GM19324 (cell line): ENCODE measurements around the gene RNF213.
"Not testable (repeated sequence)": the region's sequence is repeated elsewhere in the genome, so short reads cannot be mapped to it uniquely, and the experiment has no call there.

Source experiments
- ATAC-seq: cut with Tn5 transposase; IDR thresholded peaks from one replicate; pipeline ENCODE4 v1.9.1; 2021; ENCODE audit warnings: mild to moderate bottlenecking, moderate library complexity; ENCODE audit not compliant: unreplicated experiment, low FRiP score

The RNF213 gene

DNA sequence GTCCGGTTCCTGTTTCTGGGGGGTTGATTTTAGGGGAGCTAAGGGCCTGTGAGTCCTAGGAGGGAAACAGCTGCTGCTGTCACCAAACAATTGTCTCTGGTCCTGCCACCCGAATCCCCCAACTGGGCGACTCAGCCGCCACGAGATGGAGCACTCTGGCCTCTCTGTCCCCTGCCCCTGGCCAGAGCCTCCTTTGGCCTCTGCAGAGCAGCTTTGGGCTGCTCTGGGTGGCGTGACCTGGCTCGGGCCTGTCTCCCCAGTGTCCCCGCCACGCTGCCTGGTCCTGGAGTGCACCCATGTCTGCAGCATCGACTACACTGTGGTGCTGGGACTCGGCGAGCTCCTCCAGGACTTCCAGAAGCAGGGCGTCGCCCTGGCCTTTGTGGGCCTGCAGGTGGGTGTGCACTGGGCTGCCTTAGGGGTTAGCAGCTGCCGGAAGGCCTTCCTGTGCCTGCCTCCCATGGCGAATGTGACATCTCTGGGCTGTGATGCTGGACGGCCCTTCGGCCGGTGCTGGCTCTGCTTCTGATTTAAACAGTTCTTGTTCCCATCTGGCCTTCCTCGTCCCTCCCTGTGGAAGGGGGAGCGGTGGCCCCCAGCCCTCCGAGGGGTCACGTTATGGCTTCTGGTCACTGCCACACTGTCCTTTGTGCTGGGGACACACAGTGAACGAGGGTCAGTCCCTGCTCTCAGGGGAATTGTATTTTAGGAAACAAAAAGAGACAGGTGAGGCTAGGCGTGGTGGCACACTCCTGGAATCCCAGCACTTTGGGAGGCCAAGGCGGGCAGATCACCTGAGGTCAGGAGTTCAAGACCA lies 11.6 kb upstream of the RNF213 start:
- no peak for ATAC-seq

DNA sequence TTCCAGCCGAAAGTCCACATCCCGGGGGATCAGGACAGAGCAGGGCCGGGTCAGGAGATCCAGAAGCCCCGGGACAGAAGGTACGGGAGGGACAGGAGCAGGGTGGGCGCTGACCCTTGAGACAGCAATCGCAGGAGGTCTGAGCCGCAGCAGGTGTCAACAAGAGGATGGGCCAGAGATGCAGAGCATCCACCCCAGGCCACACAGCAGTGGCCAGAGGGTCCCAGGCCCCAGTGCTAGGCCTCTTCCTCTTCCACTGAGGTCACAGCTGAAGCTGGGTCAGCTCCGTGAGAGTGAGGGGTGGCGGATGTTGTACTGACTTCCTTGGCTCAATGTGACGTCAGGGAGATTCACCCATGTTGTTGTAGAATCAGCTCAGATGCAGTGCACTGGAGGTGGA lies 8.7 kb upstream of the RNF213 start:
- ATAC-seq = no peak

DNA sequence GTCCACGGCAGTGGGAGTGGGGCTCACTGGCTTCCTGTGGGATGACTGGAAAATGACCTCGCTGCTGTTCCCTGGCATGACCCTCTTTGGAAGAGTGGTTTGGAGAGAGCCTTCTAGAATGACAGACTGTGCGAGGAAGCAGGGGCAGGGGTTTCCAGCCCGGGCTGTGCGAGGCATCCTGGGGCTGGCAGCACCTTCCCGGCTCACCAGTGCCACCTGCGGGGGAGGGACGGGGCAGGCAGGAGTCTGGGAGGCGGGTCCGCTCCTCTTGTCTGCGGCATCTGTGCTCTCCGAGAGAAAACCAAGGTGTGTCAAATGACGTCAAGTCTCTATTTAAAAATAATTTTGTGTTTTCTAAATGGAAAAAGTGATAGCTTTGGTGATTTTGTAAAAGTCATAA lies 7.8 kb upstream of the RNF213 start:
- no peak for ATAC-seq

DNA sequence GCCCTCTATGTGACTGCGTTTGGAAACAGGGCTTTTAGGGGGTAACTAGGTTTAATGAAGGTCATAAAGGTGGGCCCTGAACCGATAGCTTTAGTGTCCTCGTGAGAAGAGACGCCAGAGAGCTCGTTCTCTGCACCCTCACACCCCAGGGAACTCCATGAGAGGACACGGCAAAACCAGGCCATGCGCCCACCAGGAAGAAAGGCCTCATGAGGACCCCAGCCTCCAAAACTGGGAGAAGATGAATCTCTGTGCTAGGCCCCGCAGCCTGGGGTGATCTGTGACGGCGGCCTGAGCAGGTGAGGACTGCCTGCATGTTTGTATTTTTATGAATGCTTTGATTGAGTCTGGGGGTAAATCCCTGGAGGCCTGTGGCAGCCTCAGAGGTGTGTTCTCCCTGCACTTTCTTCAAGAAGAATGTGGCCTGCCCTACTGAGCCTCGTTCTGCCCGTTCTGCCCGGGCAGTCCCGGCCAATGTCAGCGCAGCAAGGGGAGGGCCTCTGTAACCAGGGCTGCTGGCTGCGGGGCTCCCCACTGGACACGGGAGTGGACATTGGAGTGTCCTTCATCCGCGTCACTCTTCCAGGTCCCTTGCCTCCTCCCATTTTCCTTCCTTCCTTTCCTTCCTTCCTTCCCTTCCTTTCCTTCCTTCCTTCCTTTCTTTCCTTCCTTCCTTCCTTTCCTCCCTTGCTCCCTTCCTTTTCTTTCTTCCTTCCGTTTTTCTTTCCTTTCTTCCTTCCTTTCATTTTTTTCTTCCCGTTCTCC lies 6.8 kb upstream of the RNF213 start:
- ATAC-seq = no peak

DNA sequence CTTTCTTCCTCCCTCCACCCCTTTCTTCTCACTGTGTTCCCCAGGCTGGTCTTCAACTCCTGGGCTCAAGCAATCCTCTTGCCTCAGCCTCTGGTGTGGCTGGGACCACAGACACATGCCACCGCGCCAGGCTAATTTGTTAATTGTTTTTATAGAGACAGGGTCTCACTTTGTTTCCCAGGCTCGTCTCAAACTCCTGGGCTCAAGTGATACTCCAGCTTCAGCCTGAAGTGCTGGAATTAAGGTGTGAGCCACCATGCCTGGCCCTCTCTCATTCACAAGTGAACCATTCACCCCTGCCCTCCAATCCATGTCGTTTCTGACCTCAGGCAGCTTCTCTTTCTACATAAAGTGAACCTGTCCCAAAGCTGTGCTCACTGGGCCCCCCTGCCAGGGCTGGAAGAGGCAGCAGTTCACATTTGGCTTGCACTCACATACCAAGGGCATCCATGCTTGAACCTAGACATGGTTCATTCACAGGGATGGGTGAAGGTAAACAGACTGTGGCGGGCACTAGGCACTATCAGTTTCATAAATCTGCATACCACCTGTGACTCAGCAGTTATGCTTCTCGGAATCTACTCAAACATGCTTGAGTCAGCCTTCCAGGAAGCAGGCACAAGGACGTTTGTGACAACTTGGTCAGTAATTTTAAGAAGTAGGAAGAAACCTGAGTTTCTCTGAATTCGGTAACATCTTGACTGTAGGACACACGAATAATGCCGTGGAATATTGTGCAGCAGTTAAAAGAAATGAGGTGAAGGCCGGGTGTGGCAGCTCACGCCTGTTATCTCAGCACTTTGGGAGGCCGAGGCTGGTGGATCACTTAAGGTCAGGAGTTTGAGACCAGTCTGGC lies 6.0 kb upstream of the RNF213 start:
- ATAC-seq = peak; percentile 78

DNA sequence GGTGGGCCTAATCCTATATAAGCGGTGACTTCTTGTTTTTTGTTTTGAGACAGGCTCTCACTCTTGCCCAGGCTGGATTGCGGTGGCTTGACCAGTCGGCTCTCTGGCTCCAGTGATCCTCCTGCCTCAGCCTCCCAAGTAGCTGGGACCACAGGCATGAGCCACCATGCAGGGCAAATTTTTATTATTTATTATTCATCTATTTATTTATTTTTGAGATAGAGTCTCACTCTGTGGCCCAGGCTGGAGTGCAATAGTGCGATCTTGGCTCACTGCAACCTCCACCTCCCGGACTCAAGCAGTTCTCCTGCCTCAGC lies 4.7 kb upstream of the RNF213 start:
- no peak for ATAC-seq

DNA sequence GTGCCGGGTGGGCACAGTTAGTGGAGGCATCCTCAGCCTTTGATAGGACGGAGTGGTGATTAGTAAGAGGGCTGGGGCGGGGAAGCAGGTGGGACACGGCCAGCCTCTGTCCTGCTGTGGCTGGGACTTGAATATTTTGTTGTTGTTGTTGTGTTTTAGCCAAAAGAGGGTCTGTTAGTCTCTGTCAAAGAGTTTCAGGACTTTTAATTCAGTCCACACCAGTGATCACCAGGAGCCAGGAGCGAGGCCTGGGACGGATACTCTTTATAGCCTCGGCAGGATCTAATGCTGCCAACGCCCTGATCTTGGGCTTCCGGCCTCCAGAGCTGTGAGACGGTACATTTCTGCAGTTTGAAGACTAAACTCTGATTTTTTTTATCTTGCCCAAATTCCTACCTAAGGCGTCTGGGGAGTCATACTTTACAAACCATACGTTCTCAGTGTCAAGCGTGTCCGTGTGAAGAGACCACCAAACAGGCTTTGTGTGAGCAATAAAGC lies 2.9 kb upstream of the RNF213 start:
- ATAC-seq = no peak

DNA sequence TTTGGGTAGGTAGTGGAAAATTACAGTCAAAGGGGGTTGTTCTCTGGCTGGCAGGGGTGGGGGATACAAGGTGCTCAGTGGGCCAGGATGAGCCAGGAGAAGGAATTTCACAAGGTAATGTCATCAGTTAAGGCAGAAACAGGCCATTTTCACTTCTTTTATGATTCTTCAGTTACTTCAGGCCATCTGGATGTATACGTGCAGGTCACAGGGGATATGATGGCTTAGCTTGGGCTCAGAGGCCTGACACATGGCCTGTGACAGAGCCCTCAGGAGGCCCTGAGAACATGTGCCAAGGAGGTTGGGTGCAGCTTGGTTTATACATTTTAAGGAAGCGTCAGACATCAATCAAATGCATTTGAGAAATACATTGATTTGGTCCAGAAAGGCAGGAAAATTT lies 2.4 kb upstream of the RNF213 start:
- not testable (repeated sequence) for ATAC-seq

DNA sequence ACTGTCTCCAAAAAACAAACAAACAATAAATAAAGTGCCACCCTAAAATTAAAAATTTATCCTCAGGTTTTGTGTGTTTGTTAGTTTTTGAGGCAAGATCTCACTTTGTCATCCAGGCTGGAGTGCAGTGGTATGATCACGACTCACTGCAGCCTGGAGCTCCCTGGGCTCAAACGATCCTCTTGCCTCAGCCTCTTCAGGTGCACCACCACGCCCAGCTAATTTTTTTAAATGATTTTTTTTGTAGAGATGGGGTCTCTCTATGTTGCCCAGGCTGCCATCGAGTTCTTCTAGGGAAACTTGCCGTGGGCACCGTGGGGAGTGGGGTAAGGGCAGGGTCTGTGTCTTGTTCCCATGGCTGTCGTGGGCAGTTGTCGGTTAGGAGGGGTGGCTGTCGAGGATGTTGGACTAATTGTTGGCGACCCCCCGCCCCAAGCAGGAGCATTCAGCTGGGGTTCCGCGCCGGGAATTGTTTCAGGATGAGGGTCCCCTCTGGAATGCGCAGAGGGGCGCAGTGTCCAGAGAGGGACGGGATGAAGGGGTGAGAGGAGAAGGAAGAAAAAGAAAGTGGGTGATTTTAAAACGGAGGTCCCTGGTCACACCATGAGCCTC lies 1.1 kb upstream of the RNF213 start:
- ATAC-seq = no peak

DNA sequence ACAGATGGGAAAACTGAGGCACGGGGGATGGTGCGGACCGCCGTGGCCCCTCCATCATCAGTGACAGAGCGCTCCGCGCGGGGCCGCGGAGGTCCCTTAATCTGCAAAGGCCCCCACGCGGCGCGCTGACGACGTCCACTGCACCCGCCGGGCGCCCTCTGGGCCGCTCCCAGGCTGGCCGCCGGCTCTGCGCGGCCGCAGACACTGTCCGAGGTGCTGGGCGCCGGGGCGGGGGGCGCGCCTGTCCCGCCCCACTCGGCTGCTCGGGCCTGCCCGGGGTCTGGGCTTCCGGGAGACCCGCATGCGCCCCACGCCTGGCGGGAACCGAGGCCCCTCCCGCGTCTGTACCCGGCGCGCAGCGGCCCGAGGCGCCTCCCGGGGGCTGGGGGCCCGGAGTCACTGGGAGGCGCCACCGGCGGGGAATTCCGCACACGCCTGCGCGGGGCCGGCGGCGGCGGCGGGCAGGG lies 550 bp upstream of the RNF213 start:
- peak; percentile 41 for ATAC-seq

DNA sequence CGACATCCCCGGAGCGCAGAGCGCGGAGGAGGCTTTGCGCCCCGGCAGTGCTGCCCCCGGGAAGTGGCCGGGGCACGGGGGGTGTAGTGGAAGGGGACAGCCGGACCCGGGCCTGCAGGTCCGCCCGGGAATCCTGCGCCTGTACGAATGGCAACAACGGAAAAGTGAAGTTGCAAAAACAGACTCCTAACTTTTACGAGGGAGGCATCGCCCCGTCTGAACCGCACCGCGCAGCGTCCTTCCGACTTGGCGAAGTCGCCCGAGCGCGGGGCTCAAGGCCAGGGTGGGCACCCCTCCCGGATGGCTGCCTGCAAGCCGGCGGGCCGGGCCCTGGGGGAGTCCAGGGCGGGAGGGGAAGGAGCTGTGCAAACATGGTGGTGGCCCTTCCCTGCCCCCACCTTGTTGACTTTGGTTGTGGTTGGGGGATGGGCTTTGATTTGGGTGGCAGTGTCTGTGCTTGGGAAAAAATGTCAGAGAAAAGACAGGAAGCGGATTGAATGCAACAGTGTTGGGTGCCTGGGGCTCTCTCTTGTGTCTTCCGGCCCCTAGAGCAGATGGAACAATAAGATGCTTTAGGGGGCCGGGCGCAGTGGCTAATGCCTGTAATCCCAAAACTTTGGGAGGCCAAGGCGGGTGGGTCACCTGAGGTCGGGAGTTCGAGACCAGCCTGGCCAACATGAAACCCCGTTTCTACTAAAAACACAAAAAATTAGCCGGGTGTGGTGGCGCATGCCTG lies 675 bp downstream of the RNF213 start:
- ATAC-seq = no peak

DNA sequence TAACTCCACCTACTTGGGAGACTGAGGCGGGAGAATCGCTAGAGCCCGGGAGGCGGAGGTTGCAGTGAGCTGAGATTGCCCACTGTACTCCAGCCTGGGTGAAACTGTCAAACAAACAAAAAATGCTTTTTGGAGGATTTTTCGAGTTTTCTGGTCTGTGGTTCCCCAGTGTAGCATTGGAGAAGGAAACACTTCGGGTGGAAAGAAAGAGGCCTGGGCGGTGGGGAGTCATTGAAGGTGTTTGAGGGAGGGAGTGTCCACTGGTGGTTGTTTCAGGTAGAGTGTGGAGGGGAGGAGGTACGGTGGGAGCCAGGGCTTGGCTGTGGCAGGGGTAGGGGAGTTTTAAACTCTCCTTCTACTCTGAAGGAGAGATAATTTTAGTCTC lies 1.2 kb downstream of the RNF213 start:
- ATAC-seq = no peak

DNA sequence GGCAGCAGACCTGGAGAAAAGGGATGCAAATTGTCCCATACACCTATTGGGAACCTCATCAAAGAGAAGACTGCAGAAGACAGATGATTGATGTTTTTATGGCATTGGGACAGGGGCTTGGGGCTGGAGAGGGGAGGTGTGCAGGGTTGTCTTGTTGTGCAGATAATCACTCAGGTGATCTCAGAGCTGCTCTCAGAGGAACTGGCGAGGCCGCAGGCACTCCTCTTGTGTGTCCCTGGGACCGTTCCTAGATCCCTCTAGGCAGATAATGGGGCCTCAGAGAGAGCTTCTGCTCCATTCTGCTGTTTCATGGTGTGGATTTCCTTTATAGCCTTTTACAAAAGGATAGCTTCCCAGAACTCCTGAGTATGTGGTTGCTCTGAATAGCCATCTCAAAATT lies 1.6 kb downstream of the RNF213 start:
- ATAC-seq = no peak

DNA sequence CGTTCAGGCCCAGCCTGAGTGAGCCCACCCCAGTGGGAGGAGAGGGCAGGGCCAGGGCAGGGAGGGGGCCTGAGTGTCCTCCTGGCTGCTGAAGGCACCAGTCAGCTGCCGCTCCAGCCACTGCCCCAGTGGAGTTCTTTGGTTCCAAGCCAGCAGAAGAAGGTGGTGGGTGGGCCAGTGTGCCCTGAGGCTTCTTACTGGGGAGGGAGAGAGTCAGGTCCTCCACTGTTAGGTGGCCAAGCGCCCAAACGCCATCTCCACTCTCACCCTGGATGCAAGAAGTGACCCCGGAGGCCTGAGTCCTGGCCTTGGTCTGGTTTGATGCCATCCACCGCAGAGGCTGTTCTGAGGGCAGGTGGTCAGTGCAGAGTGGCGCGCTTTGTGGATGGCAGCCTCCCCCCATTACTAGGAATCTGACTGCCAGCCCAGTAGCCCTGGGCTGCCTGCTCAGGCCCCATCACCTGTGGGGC lies 2.2 kb downstream of the RNF213 start:
- no peak for ATAC-seq

DNA sequence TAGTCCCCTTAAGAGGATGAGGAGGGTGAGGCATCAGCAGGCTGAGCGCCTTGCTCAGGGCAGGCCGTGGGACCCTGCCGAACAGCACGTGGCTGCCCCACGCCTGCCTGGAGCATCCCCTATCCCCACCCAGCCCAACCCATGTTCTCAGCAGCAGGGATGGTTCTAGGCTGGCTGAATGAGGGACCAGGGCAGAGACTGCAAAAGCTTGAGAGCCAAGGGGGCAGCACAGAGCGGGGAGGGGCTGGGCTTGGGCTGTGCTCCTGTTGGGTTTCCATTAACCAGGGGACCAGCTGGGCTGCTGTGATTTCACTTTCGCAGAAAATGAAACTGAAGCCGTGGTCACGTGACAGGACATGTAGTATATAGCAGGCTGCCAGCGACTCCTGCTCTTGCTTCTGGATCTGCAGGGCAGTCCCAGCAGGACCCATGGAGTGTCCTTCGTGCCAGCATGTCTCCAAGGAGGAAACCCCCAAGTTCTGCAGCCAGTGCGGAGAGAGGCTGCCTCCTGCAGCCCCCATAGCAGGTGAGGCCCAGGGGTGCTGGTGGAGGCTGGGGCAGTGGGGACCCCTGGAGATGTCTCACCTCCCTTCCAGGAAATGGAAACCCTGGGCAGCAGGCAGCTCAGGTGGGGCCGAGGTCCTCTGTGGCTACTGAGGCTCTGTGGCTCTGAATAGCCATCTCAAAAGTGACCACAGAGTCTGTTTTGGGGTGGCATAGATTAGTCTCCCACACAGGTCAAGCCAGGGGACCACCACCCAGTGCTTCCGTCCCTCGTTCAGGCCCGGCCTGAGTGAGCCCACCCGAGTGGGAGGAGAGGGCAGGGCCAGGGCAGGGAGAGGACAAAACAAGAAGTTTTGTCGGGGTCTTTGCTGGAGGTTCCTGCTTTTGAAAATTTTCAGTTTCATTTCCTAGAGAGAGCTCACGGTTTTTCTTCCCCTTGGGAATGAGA lies 2.9 kb downstream of the RNF213 start:
- ATAC-seq = no peak

DNA sequence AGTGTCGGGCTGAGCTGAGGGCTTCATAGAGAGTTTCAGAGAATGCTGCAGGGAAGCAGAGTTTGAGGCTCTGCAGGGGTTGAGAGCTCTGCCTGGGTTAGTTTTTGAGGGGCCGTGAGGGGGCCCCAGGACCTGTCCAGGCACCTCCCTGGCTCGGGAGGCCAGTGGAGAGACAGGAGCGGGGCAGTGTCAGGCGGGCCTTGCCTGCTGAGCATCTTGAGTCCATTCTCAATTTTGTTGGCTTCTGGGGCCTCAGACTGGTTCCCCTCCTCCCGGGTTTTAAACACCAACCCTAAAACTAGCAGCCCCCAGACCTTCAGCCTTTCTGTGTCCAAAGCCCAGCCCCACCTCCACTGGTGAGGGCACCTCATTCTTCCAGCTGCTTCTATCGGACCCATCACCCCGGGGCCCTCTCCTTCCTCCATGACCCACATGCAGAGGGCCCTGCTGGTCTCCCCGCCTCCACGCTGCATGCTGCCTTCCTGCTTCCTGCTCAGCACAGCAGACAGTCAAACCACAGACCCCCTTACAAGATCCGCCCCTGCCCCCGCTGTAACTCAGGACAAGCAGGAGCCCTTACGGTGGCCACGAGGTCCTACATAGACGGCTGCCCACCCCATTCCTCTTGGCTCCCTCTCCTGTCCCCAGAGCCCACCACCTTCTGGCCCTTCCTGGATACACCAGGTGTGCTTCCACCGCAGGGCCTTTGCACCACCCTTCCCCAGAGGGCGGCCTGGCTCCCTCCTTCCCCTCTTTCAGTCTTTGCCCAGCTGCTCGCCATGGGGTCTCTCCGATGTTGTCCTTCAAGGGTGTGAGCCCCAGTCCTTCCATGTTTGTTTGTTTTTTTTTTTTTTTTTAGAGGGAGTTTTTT lies 3.8 kb downstream of the RNF213 start:
- no peak for ATAC-seq

DNA sequence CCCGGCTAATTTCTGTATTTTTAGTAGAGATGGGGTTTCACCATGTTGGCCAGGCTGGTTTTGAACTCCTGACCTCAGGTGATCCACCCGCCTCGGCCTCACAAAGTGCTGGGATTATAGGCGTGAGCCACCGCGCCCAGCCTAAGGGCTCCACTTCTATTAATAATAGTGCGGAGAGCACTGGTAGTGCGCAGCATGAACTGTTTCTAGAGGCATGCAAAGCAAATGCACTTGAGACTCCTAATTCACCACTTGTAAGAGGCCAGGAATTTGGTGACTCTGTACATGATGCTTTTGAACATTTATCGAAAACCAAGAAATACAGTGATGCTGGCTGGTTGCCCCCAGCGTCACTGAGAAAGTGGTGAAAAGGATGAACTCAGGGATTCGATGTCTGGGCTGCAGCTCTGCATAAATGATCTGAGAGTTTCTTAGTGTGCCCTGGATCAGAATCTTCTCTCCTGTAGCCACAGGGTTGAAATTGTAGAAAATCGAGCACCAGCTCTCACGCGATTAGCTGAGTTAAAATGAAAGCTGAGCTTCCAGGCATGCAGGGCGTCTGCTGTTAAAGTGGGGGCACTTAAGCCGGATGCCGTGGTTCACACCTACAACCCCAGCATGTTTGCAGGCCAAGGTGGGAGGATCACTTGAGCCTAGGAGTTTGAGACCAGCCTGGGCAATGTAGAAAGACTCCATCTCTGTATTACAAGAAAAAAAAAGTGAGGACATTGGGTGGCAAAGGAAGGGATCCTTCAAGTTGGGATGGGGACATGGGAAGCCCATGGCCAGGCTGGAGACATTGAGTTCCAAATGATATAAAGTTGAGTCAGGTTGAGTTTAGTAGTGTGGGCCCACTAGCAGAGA lies 4.8 kb downstream of the RNF213 start:
- no peak for ATAC-seq
